GM12892 (cell line): Measurements from ENCODE around the gene ITM2B.

Source experiments
- POLR2A ChIP-seq: IDR thresholded peaks from 2 replicates; pipeline ENCODE4 v1.6.1; 2011; ENCODE audit warnings: low read depth, low read length, control low read depth
- POLR2AphosphoS5 ChIP-seq: IDR thresholded peaks from 2 replicates; pipeline ENCODE4 v1.6.1; 2011; ENCODE audit warnings: low read depth, low read length, control low read depth

GRCh38 chr13:48318377-48318811 is 85.4 kb downstream of the ITM2B start:
- TF ChIP-seq POLR2A = no peak
- TF ChIP-seq POLR2AphosphoS5 = no peak
